Inflammatory macrophage (primary cell): ENCODE measurements around the gene MORN4.

Experiments
- DNase-seq, 2 donors: peaks; one replicate each; pipeline ENCODE4 v3.0.0-alpha.2; 2020 to 2022

Gene MORN4

DNA sequence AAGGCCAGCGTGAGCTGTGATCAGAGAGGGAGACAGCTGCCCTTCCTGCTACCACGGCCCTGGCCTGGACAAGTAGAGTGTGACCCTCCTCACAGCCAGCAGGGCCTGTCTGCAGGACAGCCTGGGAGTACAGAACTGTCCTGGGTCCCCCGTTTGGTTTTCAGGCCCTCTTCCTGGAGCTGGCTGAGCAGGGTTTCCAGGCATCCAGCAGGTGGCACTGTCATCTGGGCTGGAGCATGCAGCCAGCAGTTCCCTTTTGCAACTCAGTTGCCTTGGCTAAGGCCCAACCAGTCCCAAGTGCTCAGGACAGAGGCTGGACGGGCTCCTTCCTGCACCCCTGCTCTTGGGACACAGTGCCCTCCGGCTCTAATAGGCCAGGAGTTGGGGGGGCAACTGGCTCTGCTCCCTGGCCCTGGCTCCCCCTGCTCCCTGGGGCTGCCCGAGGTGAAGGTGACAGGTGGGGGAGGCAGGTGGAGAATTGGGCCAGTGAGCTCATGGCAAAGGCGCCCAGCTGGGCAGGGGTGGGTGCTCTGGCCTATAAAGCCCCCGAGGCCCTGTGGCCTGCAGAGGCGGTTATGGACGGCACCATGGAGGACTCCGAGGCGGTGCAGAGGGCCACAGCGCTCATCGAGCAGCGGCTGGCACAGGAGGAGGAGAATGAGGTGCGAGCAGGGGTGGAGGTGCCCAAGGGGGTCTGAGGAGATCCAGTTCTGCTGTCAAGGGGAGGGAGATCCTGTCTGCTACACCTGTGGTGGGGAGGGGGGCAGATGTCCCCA, 60.9 kb downstream of the MORN4 start, which contains the start of gene ANKRD2:
ANKRD2 (plus strand) TSS at position 566 of the 776 bp plus-strand sequence; CDS start at position 576, 10 bp downstream.
- peak; percentile 80 to 87 for DNase-seq

GRCh38 chr10:97571622-97572021, 61.7 kb downstream of the MORN4 start:
- no peak for DNase-seq

DNA sequence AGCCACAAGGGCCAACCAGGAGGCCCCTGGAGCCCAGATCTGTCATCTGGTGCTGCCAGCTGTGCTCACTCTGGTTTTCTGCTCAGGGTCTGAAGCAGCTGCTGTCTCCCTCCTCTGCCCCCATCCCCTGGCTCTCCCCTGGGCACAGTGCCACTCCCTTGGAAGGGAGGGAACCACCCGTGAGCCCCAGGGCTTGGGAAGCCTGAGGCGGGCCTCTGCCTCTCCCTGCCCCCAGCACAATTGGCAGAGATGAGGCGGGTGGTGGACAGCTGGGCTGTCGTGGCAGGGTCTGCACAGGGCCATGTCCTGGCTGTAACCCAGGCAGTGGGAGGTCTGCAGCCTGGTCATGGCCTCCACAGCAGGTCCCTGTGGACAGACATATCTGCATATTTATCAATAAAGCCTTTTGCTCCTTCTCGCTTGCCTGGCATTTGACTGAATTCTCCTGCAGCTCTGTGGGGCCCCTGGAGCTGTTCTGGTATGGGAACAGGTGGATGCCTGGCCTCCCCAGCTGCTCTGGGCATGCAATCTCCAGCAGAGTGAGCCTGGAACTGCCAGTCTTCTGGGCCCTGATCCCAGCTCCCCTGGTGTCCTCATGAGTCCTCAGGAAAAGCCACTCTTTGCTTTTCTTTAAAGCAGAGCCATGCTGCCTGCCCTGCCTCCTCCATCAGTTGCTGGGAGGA, 62.4 kb downstream of the MORN4 start:
- DNase-seq, result no peak

GRCh38 chr10:97570146-97570788, 63.0 kb downstream of the MORN4 start:
- no peak for DNase-seq

DNA sequence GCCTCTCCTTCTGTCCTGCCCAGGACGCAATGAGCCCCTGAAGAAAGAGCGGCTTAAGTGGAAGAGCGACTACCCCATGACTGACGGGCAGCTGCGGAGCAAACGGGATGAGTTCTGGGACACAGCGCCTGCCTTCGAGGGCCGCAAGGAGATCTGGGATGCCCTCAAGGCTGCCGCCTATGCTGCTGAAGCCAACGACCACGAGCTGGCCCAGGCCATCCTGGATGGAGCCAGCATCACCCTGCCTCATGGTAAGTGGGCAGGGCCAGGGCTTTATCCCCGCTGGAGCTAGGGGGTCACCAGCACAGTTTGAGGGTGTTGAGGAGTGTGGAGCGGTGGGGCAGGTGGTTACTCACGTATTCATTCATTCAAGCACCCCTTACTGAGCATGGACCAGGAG, 65.4 kb downstream of the MORN4 start:
- DNase-seq, result no peak

GRCh38 chr10:97566336-97566996, 66.8 kb downstream of the MORN4 start:
- no peak for DNase-seq

DNA sequence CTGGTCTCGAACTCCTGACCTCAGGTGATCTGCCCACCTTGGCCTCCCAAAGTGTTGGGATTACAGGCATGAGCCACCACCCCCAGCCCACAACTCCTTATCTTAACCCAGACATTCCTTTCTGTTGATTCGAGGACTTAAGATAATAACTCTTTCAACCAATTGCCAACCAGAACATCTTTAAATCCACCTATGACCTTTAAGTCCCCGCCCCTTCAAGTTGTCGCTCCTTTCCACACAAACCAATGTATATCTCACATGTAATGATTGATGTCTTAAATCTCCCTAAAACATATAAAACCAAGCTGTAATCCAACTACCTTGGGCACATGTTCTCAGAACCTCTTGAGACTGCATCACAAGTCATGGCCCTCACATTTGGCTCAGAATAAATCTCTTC, 68.5 kb downstream of the MORN4 start:
- no peak for DNase-seq
